Liver (tissue), 9 donors: ENCODE results near the gene PANK2. TPM values are rescaled to one million over a fixed set of nuclear protein-coding genes. Genes with fewer than 3 reads are reported as not detected.

Experiments used
- DNase-seq: peaks from one replicate; pipeline ENCODE4 v3.0.0-alpha.2; 2017; ENCODE audit warnings: low spot score
- H3K27ac ChIP-seq, 2 donors: one replicate each; pipeline ENCODE4 v1.7.0; 2013; ENCODE audit warnings: inconsistent platforms in 2 of 2, low read length in 2 of 2, control low read depth in 1 of 2, low read depth in 1 of 2, mild to moderate bottlenecking in 1 of 2
- H3K27me3 ChIP-seq, 4 donors: one replicate each; pipeline versions ENCODE4 v1.6.1 to v1.7.0; 2013; ENCODE audit warnings: low read length in 3 of 4, inconsistent platforms in 1 of 4, mild to moderate bottlenecking in 1 of 4, moderate library complexity in 1 of 4; ENCODE audit not compliant: control insufficient read depth in 4 of 4, insufficient read depth in 4 of 4
- H3K36me3 ChIP-seq, 4 donors: one replicate each; pipeline versions ENCODE4 v1.6.1 to v1.7.0; 2013; ENCODE audit warnings: low read length in 3 of 4, mild to moderate bottlenecking in 3 of 4, low read depth in 1 of 4, moderate library complexity in 1 of 4; ENCODE audit not compliant: control insufficient read depth in 4 of 4, insufficient read depth in 3 of 4
- H3K4me1 ChIP-seq, 4 donors: one replicate each; pipeline versions ENCODE4 v1.6.1 to v1.7.0; 2013; ENCODE audit warnings: low read length in 3 of 4, mild to moderate bottlenecking in 3 of 4, moderate library complexity in 1 of 4; ENCODE audit not compliant: control insufficient read depth in 4 of 4, insufficient read depth in 4 of 4
- H3K4me3 ChIP-seq, 3 donors: one replicate each; pipeline versions ENCODE4 v1.6.1 to v1.7.0; 2013; ENCODE audit warnings: low read length in 3 of 3, control low read depth in 1 of 3, low read depth in 1 of 3, mild to moderate bottlenecking in 1 of 3
- H3K9ac ChIP-seq, 2 donors: one replicate each; pipeline ENCODE4 v1.7.0; 2013; ENCODE audit warnings: low read length in 2 of 2, mild to moderate bottlenecking in 2 of 2, moderate library complexity in 2 of 2, control low read depth in 1 of 2, low read depth in 1 of 2
- H3K9me3 ChIP-seq, 4 donors: one replicate each; pipeline versions ENCODE4 v1.6.1 to v1.7.0; 2013; ENCODE audit warnings: low read length in 3 of 4; ENCODE audit not compliant: control insufficient read depth in 4 of 4
- ATF3 ChIP-seq: IDR thresholded peaks from 2 replicates; pipeline ENCODE4 v1.6.1; 2016; ENCODE audit warnings: antibody characterized with exemption
- CTCF ChIP-seq: fragments of 150-350 bp; IDR thresholded peaks from 2 replicates; pipeline ENCODE4 v1.5.1; 2017; ENCODE audit warnings: improper control_type of control experiment, low read depth, low read length; ENCODE audit not compliant: missing input control
- EGR1 ChIP-seq, 2 donors: IDR thresholded peaks; 2 replicates each; pipeline ENCODE4 v1.6.1; 2016 to 2018; ENCODE audit warnings: antibody characterized with exemption in 2 of 2, low read depth in 2 of 2
- FOXA1 ChIP-seq: IDR thresholded peaks from 2 replicates; pipeline ENCODE4 v1.6.1; 2016; ENCODE audit warnings: antibody characterized with exemption
- GABPA ChIP-seq, 2 donors: IDR thresholded peaks in 1 of 2; conservative IDR thresholded peaks in 1 of 2; 2 replicates each; pipeline ENCODE4 v1.6.1; 2016; ENCODE audit warnings: antibody characterized with exemption in 2 of 2, mild to moderate bottlenecking in 1 of 2, moderate library complexity in 1 of 2
- HNF4A ChIP-seq, 2 donors: conservative IDR thresholded peaks; 2 replicates each; pipeline ENCODE4 v1.6.1; 2016; ENCODE audit warnings: antibody characterized with exemption in 2 of 2, mild to moderate bottlenecking in 2 of 2
- HNF4G ChIP-seq: IDR thresholded peaks from 2 replicates; pipeline ENCODE4 v1.6.1; 2016; ENCODE audit warnings: antibody characterized with exemption
- MAX ChIP-seq: IDR thresholded peaks from 2 replicates; pipeline ENCODE4 v1.6.1; 2016; ENCODE audit warnings: antibody characterized with exemption
- NR2F2 ChIP-seq: IDR thresholded peaks from 2 replicates; pipeline ENCODE4 v1.6.1; 2016; ENCODE audit warnings: antibody characterized with exemption
- RAD21 ChIP-seq, 2 donors: IDR thresholded peaks; 2 replicates each; pipeline ENCODE4 v1.6.1; 2016; ENCODE audit warnings: antibody characterized with exemption in 2 of 2, mild to moderate bottlenecking in 2 of 2
- REST ChIP-seq: IDR thresholded peaks from 2 replicates; pipeline ENCODE4 v1.6.1; 2016; ENCODE audit warnings: antibody characterized with exemption, mild to moderate bottlenecking
- RXRA ChIP-seq, 2 donors: IDR thresholded peaks; 2 replicates each; pipeline ENCODE4 v1.6.1; 2017 to 2018; ENCODE audit warnings: antibody characterized with exemption in 2 of 2, mild to moderate bottlenecking in 1 of 2
- TAF1 ChIP-seq: conservative IDR thresholded peaks from 2 replicates; pipeline ENCODE4 v1.6.1; 2016; ENCODE audit warnings: antibody characterized with exemption, mild to moderate bottlenecking
- YY1 ChIP-seq: IDR thresholded peaks from 2 replicates; pipeline ENCODE4 v1.6.1; 2016; ENCODE audit warnings: antibody characterized with exemption, mild to moderate bottlenecking
- ZBTB33 ChIP-seq: IDR thresholded peaks from 2 replicates; pipeline ENCODE4 v1.6.1; 2016; ENCODE audit warnings: antibody characterized with exemption
- WGBS: extraction: QIAGEN DNeasy Blood & Tissue Kit; methylation state at CpG from one replicate; pipeline ENCODE4 v1.1.7; 2013; 5-methylcytosine and 5-hydroxymethylcytosine counted together
- polyA plus RNA-seq, 2 donors: library from polyadenylated mRNA; stranded (reverse) in 1 of 2; unstranded in 1 of 2; fragments of 200-250 nt in 1 of 2; fragments of >200 nt in 1 of 2; fragmentation: Nextera tagmentation in 1 of 2; extraction: Ambion mirVana in 1 of 2; gene quantifications; one replicate each; pipeline versions ENCODE4 v1.2.1 to v1.2.3, GENCODE V29; 2013 to 2015
- total RNA-seq, 2 donors: library from RNA; depleted of rRNA; stranded (reverse); fragments of >200 nt; gene quantifications; one replicate each; pipeline ENCODE4 v1.2.3, GENCODE V29; 2014
- donor health status: healthy.
- donor health status: healthy.
- donor health status: healthy.
- donor health status: healthy.
- donor health status: healthy.

PANK2 gene
- total and polyA plus RNA-seq, 4 donors = 10.6 to 27.7 (median 15.9) TPM

GRCh38 chr20:3925899-3926638, 36.9 kb downstream of the PANK2 start:
- no peak for TF ChIP-seq REST
- TF ChIP-seq FOXA1 = no peak
- no peak for TF ChIP-seq ATF3
- no peak for TF ChIP-seq RAD21 (IDR thresholded peaks at IDR 0.05)
- TF ChIP-seq RXRA (IDR thresholded peaks at IDR 0.05) = no peak
- no peak for TF ChIP-seq YY1
- TF ChIP-seq GABPA (IDR thresholded peaks at IDR 0.05 in 1 of 2, conservative IDR thresholded peaks at IDR 0.05 in 1 of 2) = no peak
- TF ChIP-seq CTCF = no peak
- TF ChIP-seq EGR1 (IDR thresholded peaks at IDR 0.05; ENCODE audit: low read depth in 2 of 2) = no peak
- TF ChIP-seq MAX = no peak
- TF ChIP-seq HNF4G = no peak
- no peak for TF ChIP-seq TAF1
- no peak for TF ChIP-seq NR2F2
- no peak for TF ChIP-seq HNF4A (conservative IDR thresholded peaks at IDR 0.05)
- TF ChIP-seq ZBTB33 = no peak
- H3K4me1 ChIP-seq = no peaks in the 10 kb centered on the region
- peaks cover 0 to 24% (median 13%) of the 10 kb centered on the region in 4 donors for H3K36me3 ChIP-seq
- H3K27me3 ChIP-seq = no peaks in the 10 kb centered on the region
- 80% methylated on average over 9 of the region's 9 CpGs for WGBS
- H3K4me3 ChIP-seq = no peak overlapping the region
- DNase-seq = no peak
- no peak overlapping the region for H3K27ac ChIP-seq
- H3K9ac ChIP-seq = no peak overlapping the region
- H3K9me3 ChIP-seq = no peaks in the 10 kb centered on the region
